Tibial nerve (tissue), 3 donors: ENCODE measurements around the gene INPPL1.

Experiments used
- CTCF ChIP-seq, 5 experiments: fragments of 200-600 bp in 3 of 5; fragments of 450-650 bp in 2 of 5; sonication (generic) in 3 of 5; IDR thresholded peaks; one replicate each; pipeline ENCODE4 v1.5.1; 2016 to 2019; ENCODE audit warnings: antibody characterized with exemption in 5 of 5, mild to moderate bottlenecking in 3 of 5, moderate library complexity in 2 of 5
- POLR2A ChIP-seq, 2 donors: fragments of 450-650 bp; IDR thresholded peaks; one replicate each; pipeline ENCODE4 v1.6.1; 2017; ENCODE audit warnings: antibody characterized with exemption in 2 of 2, mild to moderate bottlenecking in 2 of 2, moderate library complexity in 2 of 2

GRCh38 chr11:72228229-72228843 is 3.8 kb downstream of the INPPL1 start:
- TF ChIP-seq CTCF (IDR thresholded peaks at IDR 0.05) (peak in 2 of 5 experiments; percentile 11 to 13), POLR2A (IDR thresholded peaks at IDR 0.05) (no peak)
